ENCODE data around the gene DKKL1. TPM values are rescaled to one million over a fixed set of nuclear protein-coding genes. Genes with fewer than 3 reads are reported as not detected.

The DKKL1 gene
- polyA plus RNA-seq, 4 donors, result 3.3 to 6.9 (median 5.4) TPM

GRCh38 chr19:49418511-49418910 is 54.8 kb downstream of the DKKL1 start:
- DNase-seq (ENCODE audit: low read depth in 4 of 4, low spot score in 3 of 4), result no peak

GRCh38 chr19:49419173-49419572 is 55.5 kb downstream of the DKKL1 start:
- DNase-seq (ENCODE audit: low read depth in 4 of 4, low spot score in 3 of 4), result no peak

GRCh38 chr19:49420227-49420626 is 56.5 kb downstream of the DKKL1 start:
- no peak for DNase-seq (ENCODE audit: low read depth in 4 of 4, low spot score in 3 of 4)

GRCh38 chr19:49421039-49421877 is 57.6 kb downstream of the DKKL1 start:
- DNase-seq (ENCODE audit: low read depth in 4 of 4, low spot score in 3 of 4), result peak; percentile 56 to 73 (median 58)

- DNase-seq (ENCODE audit: low read depth in 4 of 4, low spot score in 3 of 4), result no peak
Observed at GRCh38 chr19:49421878-49422202, 58.2 kb downstream of the DKKL1 start.

- no peak for DNase-seq (ENCODE audit: low read depth in 4 of 4, low spot score in 3 of 4)
Observed at GRCh38 chr19:49422407-49423070, 58.9 kb downstream of the DKKL1 start.

- DNase-seq (ENCODE audit: low read depth in 4 of 4, low spot score in 3 of 4), result no peak
Observed at GRCh38 chr19:49423071-49423984, 59.7 kb downstream of the DKKL1 start, which contains the start of gene PTH2. PTH2 (minus strand) TSS chr19:49423441; CDS start chr19:49423339, 102 bp downstream.

GRCh38 chr19:49423985-49424303 is 60.3 kb downstream of the DKKL1 start:
- DNase-seq (ENCODE audit: low read depth in 4 of 4, low spot score in 3 of 4), result no peak

Other genes with a start within 250 kb of the DKKL1 start
- gene LIN7B, start 249.5 kb upstream of the DKKL1 start, polyA plus RNA-seq (ENCODE audit: insufficient read length in 4 of 4), result 1 to 10 TPM; 7.7 to 8.9 (median 8.2) TPM
- 1 to 10 TPM in 1 of 4 donors, under 1 TPM in 3; 0.59 to 1.2 (median 0.86) TPM for gene C19orf73, start 244.7 kb upstream of the DKKL1 start, polyA plus RNA-seq (ENCODE audit: insufficient read length in 4 of 4)
- 1 to 10 TPM; 5.5 to 9.4 (median 6.0) TPM for gene PPFIA3, start 244.3 kb upstream of the DKKL1 start, polyA plus RNA-seq (ENCODE audit: insufficient read length in 4 of 4)
- 10 to 100 TPM; 27.0 to 30.6 (median 29.7) TPM for gene HRC, start 208.5 kb upstream of the DKKL1 start, polyA plus RNA-seq (ENCODE audit: insufficient read length in 4 of 4)
- 10 to 100 TPM; 26.6 to 38.0 (median 31.0) TPM for gene TRPM4, start 206.1 kb upstream of the DKKL1 start, polyA plus RNA-seq (ENCODE audit: insufficient read length in 4 of 4)
- 1 to 10 TPM; 2.5 to 3.3 (median 2.8) TPM for gene SLC6A16, start 38.7 kb upstream of the DKKL1 start, polyA plus RNA-seq (ENCODE audit: insufficient read length in 4 of 4)
- 10 to 100 TPM; 28.9 to 42.9 (median 36.0) TPM for gene CD37, start 28.5 kb upstream of the DKKL1 start, polyA plus RNA-seq (ENCODE audit: insufficient read length in 4 of 4)
- 100 to 1,000 TPM in 2 of 4 donors, 10 to 100 TPM in 2; 95.9 to 107 (median 102) TPM for gene TEAD2, start 1.5 kb upstream of the DKKL1 start, polyA plus RNA-seq (ENCODE audit: insufficient read length in 4 of 4)
- gene KASH5, start 24.4 kb downstream of the DKKL1 start, polyA plus RNA-seq (ENCODE audit: insufficient read length in 4 of 4), result under 1 TPM in 3 of 4 donors, not detected in 1; 0.21 to 0.48 (median 0.29) TPM
- not detected for gene PTH2, start 59.6 kb downstream of the DKKL1 start, polyA plus RNA-seq (ENCODE audit: insufficient read length in 4 of 4)
- under 1 TPM in 1 of 4 donors, not detected in 3; 0.04 TPM for gene GFY, start 61.5 kb downstream of the DKKL1 start, polyA plus RNA-seq (ENCODE audit: insufficient read length in 4 of 4)
- gene SLC17A7, start 77.7 kb downstream of the DKKL1 start, polyA plus RNA-seq (ENCODE audit: insufficient read length in 4 of 4), result under 1 TPM; 0.25 to 0.49 (median 0.40) TPM
- gene PIH1D1, start 87.9 kb downstream of the DKKL1 start, polyA plus RNA-seq (ENCODE audit: insufficient read length in 4 of 4), result 10 to 100 TPM; 79.0 to 96.1 (median 82.8) TPM
- 10 to 100 TPM; 16.6 to 27.5 (median 18.3) TPM for gene ALDH16A1, start 89.3 kb downstream of the DKKL1 start, polyA plus RNA-seq (ENCODE audit: insufficient read length in 4 of 4)
- gene FLT3LG, start 110.3 kb downstream of the DKKL1 start, polyA plus RNA-seq (ENCODE audit: insufficient read length in 4 of 4), result 1 to 10 TPM; 2.6 to 4.5 (median 3.6) TPM
- gene RPL13A, start 123.7 kb downstream of the DKKL1 start, polyA plus RNA-seq (ENCODE audit: insufficient read length in 4 of 4), result 1,000 to 10,000 TPM; 2,364 to 2,825 (median 2,611) TPM
- gene RPS11, start 132.6 kb downstream of the DKKL1 start, polyA plus RNA-seq (ENCODE audit: insufficient read length in 4 of 4), result 1,000 to 10,000 TPM; 2,560 to 2,862 (median 2,794) TPM
- gene FCGRT, start 148.8 kb downstream of the DKKL1 start, polyA plus RNA-seq (ENCODE audit: insufficient read length in 4 of 4), result 100 to 1,000 TPM; 242 to 339 (median 259) TPM
- gene RCN3, start 164.1 kb downstream of the DKKL1 start, polyA plus RNA-seq (ENCODE audit: insufficient read length in 4 of 4), result 10 to 100 TPM; 14.5 to 23.3 (median 17.4) TPM
- gene NOSIP, start 216.7 kb downstream of the DKKL1 start, polyA plus RNA-seq (ENCODE audit: insufficient read length in 4 of 4), result 10 to 100 TPM; 53.6 to 73.7 (median 60.5) TPM
- 1 to 10 TPM; 7.3 to 9.3 (median 8.3) TPM for gene PRRG2, start 217.4 kb downstream of the DKKL1 start, polyA plus RNA-seq (ENCODE audit: insufficient read length in 4 of 4)
- 10 to 100 TPM; 17.9 to 27.1 (median 20.2) TPM for gene PRR12, start 227.3 kb downstream of the DKKL1 start, polyA plus RNA-seq (ENCODE audit: insufficient read length in 4 of 4)

Measured in right renal pelvis (tissue), 4 donors.